IPS-20b (cell line): ENCODE data around the gene LSR.
"Not testable (repeated sequence)": the region's sequence is repeated elsewhere in the genome, so short reads cannot be mapped to it uniquely, and the experiment has no call there.

Experiments used
- H3K27ac ChIP-seq: one replicate; pipeline ENCODE4 v1.5.1; 2013; ENCODE audit warnings: low read length
- H3K27me3 ChIP-seq: 2 replicates; pipeline ENCODE4 v1.6.1; 2013; ENCODE audit warnings: mild to moderate bottlenecking, low read length, inconsistent platforms; ENCODE audit not compliant: insufficient read depth
- H3K36me3 ChIP-seq: 2 replicates; pipeline ENCODE4 v1.6.1; 2013; ENCODE audit warnings: low read depth, mild to moderate bottlenecking, inconsistent platforms, low read length, moderate library complexity; ENCODE audit not compliant: insufficient read depth
- H3K4me1 ChIP-seq: 2 replicates; pipeline ENCODE4 v1.6.1; 2013; ENCODE audit warnings: mild to moderate bottlenecking, control low read depth, inconsistent platforms, low read length, moderate library complexity; ENCODE audit not compliant: insufficient read depth
- H3K4me3 ChIP-seq: 2 replicates; pipeline ENCODE4 v1.5.1; 2013; ENCODE audit warnings: mild to moderate bottlenecking, low read length, inconsistent platforms
- H3K9ac ChIP-seq: 2 replicates; pipeline ENCODE4 v1.6.1; 2013; ENCODE audit warnings: low read depth, mild to moderate bottlenecking, inconsistent platforms, low read length, moderate library complexity
- H3K9me3 ChIP-seq: 2 replicates; pipeline ENCODE4 v1.6.1; 2013; ENCODE audit warnings: mild to moderate bottlenecking, low read depth, low read length, inconsistent platforms; ENCODE audit not compliant: insufficient read depth

LSR gene

GRCh38 chr19:35236638-35237400 is 12.0 kb upstream of the LSR start:
- H3K27me3 ChIP-seq, result no peaks in the 10 kb centered on the region
- H3K36me3 ChIP-seq, result no peaks in the 10 kb centered on the region
- no peak overlapping the region for H3K27ac ChIP-seq
- no peaks in the 10 kb centered on the region for H3K4me1 ChIP-seq
- H3K4me3 ChIP-seq, result no peak overlapping the region
- peaks cover 12% of the 10 kb centered on the region; the same call in 1 of the 2 replicates for H3K9me3 ChIP-seq
- H3K9ac ChIP-seq, result no peak overlapping the region

DNA sequence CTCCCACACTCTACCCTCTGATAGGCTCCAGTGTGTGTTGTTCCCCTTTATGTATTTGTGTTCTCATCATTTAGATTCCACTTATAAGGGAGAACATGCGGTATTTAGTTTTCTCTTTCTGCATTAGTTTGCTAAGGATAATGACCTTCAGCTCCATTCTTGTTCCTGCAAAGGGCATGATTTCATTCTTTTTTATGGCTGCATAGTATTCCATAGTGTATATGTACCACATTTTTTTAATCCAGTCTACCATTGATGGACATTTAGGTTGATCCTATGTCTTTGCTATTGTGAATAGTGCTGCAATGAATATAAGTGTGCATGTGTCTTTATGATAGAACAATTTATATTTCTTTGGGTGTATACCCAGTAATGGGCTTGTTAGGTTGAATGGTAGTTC is 9.2 kb upstream of the LSR start:
- not testable (repeated sequence) for H3K9ac ChIP-seq, H3K27me3 ChIP-seq, H3K4me1 ChIP-seq, H3K36me3 ChIP-seq, H3K4me3 ChIP-seq, H3K27ac ChIP-seq
- peaks cover 10% of the 10 kb centered on the region; the same call in 1 of the 2 replicates for H3K9me3 ChIP-seq

- H3K4me1 ChIP-seq, result no peaks in the 10 kb centered on the region
- H3K27me3 ChIP-seq, result no peaks in the 10 kb centered on the region
- H3K9ac ChIP-seq, result no peak overlapping the region
- no peak overlapping the region for H3K27ac ChIP-seq
- no peak overlapping the region for H3K4me3 ChIP-seq
- H3K36me3 ChIP-seq, result no peaks in the 10 kb centered on the region
- peaks cover 8% of the 10 kb centered on the region; the same call in 1 of the 2 replicates for H3K9me3 ChIP-seq
Measured at GRCh38 chr19:35240327-35240726, 8.5 kb upstream of the LSR start.

DNA sequence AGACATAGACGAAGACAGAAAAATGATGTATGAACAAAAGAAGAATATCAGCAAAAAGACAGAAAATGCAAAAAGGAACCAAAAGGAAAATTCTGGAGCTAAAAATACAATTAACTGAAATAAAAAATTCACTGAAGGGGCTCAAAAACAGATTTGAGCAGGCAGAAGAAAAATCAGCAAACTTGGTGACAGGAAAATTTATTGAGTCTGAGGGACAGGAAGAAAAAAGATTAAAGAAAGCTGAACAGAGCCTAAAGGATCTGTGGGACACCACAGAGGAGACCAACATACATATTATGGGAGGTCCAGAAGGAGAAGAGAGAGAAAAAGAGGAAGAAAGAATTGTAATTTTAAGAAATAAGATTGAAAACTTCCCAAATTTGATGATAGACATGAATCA is 7.4 kb upstream of the LSR start:
- Histone ChIP-seq H3K27ac (no peak overlapping the region), H3K36me3 (no peaks in the 10 kb centered on the region), H3K4me3 (no peak overlapping the region), H3K27me3 (no peaks in the 10 kb centered on the region), H3K4me1 (no peaks in the 10 kb centered on the region), H3K9me3 (peaks cover 8% of the 10 kb centered on the region; the same call in 1 of the 2 replicates), H3K9ac (no peak overlapping the region)

GRCh38 chr19:35246466-35247092 is 2.2 kb upstream of the LSR start:
- no peaks in the 10 kb centered on the region for H3K27me3 ChIP-seq
- H3K36me3 ChIP-seq, result peaks cover 15% of the 10 kb centered on the region
- no peak overlapping the region for H3K27ac ChIP-seq
- peak overlapping the region; percentile 94; the same call in 1 of the 2 replicates for H3K4me3 ChIP-seq
- no peaks in the 10 kb centered on the region for H3K9me3 ChIP-seq
- H3K9ac ChIP-seq, result peak overlapping the region; percentile 99; the same call in 1 of the 2 replicates
- H3K4me1 ChIP-seq, result peaks cover 7% of the 10 kb centered on the region

GRCh38 chr19:35247526-35248309 is 1.1 kb upstream of the LSR start:
- H3K36me3 ChIP-seq, result peaks cover 21% of the 10 kb centered on the region
- no peaks in the 10 kb centered on the region for H3K9me3 ChIP-seq
- peak overlapping the region; percentile 94 for H3K4me3 ChIP-seq
- peaks cover 7% of the 10 kb centered on the region for H3K4me1 ChIP-seq
- H3K27ac ChIP-seq, result peak overlapping the region; percentile 98
- H3K27me3 ChIP-seq, result no peaks in the 10 kb centered on the region
- peak overlapping the region; percentile 99 for H3K9ac ChIP-seq

GRCh38 chr19:35249146-35249847 is 495 bp downstream of the LSR start:
- peak overlapping the region; percentile 94 for H3K4me3 ChIP-seq

DNA sequence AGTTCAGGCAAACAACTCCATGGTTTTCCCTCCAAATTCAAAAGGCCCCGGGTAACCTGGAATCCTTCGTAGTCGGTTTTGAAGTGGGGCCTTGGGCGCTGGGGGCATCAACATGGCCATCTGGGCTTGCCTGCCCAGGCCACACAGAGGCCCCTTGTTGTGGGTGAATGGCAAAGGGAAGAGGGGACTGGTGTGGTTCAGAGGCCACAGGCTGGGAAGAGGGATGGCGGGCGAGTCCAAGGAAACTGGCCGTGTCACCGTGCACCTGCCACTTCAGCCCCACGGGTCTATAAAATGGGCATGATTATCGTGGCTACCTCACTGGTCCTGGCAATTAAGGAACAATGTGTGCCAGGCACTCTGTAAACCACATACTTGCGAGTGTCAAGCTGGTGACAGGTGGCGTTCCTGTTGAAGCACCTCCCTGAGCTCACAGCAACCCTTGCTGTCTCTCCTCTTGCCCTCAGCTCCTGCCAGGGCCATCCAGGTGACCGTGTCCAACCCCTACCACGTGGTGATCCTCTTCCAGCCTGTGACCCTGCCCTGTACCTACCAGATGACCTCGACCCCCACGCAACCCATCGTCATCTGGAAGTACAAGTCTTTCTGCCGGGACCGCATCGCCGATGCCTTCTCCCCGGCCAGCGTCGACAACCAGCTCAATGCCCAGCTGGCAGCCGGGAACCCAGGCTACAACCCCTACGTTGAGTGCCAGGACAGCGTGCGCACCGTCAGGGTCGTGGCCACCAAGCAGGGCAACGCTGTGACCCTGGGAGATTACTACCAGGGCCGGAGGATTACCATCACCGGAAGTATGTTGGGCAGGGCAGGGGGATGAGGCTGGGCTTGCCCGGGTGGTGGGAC is 1.3 kb downstream of the LSR start:
- Histone ChIP-seq H3K9me3 (no peaks in the 10 kb centered on the region), H3K4me3 (peak overlapping the region; percentile 94), H3K9ac (peak overlapping the region; percentile 99; the same call in 1 of the 2 replicates), H3K27me3 (no peaks in the 10 kb centered on the region), H3K4me1 (peaks cover 14% of the 10 kb centered on the region), H3K27ac (no peak overlapping the region), H3K36me3 (peaks cover 39% of the 10 kb centered on the region)

More at GRCh38 chr19:35249146-35249847, 495 bp downstream of the LSR start:
- Histone ChIP-seq H3K9me3 (no peaks in the 10 kb centered on the region), H3K27me3 (no peaks in the 10 kb centered on the region), H3K9ac (peak overlapping the region; percentile 99), H3K36me3 (peaks cover 31% of the 10 kb centered on the region), H3K27ac (peak overlapping the region; percentile 98), H3K4me1 (peaks cover 14% of the 10 kb centered on the region)

GRCh38 chr19:35251456-35251855 is 2.7 kb downstream of the LSR start:
- H3K27ac ChIP-seq, result no peak overlapping the region
- H3K9ac ChIP-seq, result no peak overlapping the region
- H3K4me1 ChIP-seq, result peaks cover 14% of the 10 kb centered on the region
- peaks cover 53% of the 10 kb centered on the region for H3K36me3 ChIP-seq
- H3K27me3 ChIP-seq, result no peaks in the 10 kb centered on the region
- H3K9me3 ChIP-seq, result no peaks in the 10 kb centered on the region
- no peak overlapping the region for H3K4me3 ChIP-seq

GRCh38 chr19:35253316-35254286 is 4.8 kb downstream of the LSR start:
- Histone ChIP-seq H3K27me3 (no peaks in the 10 kb centered on the region), H3K27ac (no peak overlapping the region), H3K4me3 (no peak overlapping the region), H3K4me1 (peaks cover 11% of the 10 kb centered on the region), H3K9ac (no peak overlapping the region; the same call in 1 of the 2 replicates), H3K36me3 (peaks cover 73% of the 10 kb centered on the region), H3K9me3 (no peaks in the 10 kb centered on the region)
